OCI-LY7 (cell line): Measurements from ENCODE around the gene SMARCB1. TPM values are rescaled to one million over a fixed set of nuclear protein-coding genes. Genes with fewer than 3 reads are reported as not detected.
A peak's percentile ranks its signal among the peaks of the same experiment; 100 is the strongest.

Source experiments
- Bru-seq: library from RNA; stranded (reverse); fragments of 400-500 nt; gene quantifications from one replicate; lab custom pipeline; 2021; lab: Mats Ljungman, UMichigan
- BruChase-seq, 2 experiments: library from RNA; stranded (reverse); fragments of 400-500 nt; gene quantifications; one replicate each; lab custom pipeline; 2021; lab: Mats Ljungman, UMichigan
- BruUV-seq: library from RNA; stranded (reverse); fragments of 400-500 nt; replicated peaks from 2 replicates; lab custom pipeline; 2021; lab: Mats Ljungman, UMichigan
- CTCF ChIA-PET: fragments of 300-600 bp; sonication (Branson Sonifier 250); formaldehyde crosslinking; loops from one replicate; lab custom pipeline; 2022; ENCODE audit warnings: antibody characterized with exemption; ENCODE audit not compliant: unreplicated experiment; lab: Charles Lee
- POLR2A ChIA-PET: fragments of 300-600 bp; sonication (Branson Sonifier 250); formaldehyde crosslinking; loops from one replicate; lab custom pipeline; 2022; ENCODE audit warnings: antibody characterized with exemption; lab: Charles Lee
- DNase-seq: peaks from one replicate; pipeline ENCODE4 v3.0.0-alpha.2; 2015; ENCODE audit warnings: low spot score
- H2AFZ ChIP-seq: fragments of 200-600 bp; sonication (generic), shearing (Covaris generic); 2 replicates; pipeline ENCODE4 v1.6.1; 2014; ENCODE audit warnings: mild to moderate bottlenecking, antibody characterized with exemption, low read length, moderate library complexity
- H3K27ac ChIP-seq: fragments of 200-600 bp; sonication (generic); 2 replicates; pipeline ENCODE4 v1.5.1; 2014; ENCODE audit warnings: mixed run types, low read depth, mild to moderate bottlenecking, moderate library complexity, low read length, inconsistent platforms; ENCODE audit not compliant: poor library complexity, severe bottlenecking
- H3K36me3 ChIP-seq: fragments of 200-600 bp; sonication (generic); 2 replicates; pipeline ENCODE4 v1.6.1; 2014; ENCODE audit warnings: mild to moderate bottlenecking, antibody characterized with exemption, low read length, moderate library complexity, mixed read lengths; ENCODE audit not compliant: insufficient read depth
- H3K4me1 ChIP-seq: fragments of 200-600 bp; sonication (generic); 2 replicates; pipeline ENCODE4 v1.5.1; 2014; ENCODE audit warnings: mild to moderate bottlenecking, low read length; ENCODE audit not compliant: insufficient read depth, poor library complexity, severe bottlenecking
- H3K4me2 ChIP-seq: fragments of 200-600 bp; sonication (generic); 2 replicates; pipeline ENCODE4 v1.6.1; 2014; ENCODE audit warnings: mild to moderate bottlenecking, low read length
- H3K4me3 ChIP-seq: fragments of 200-600 bp; sonication (generic); 2 replicates; pipeline ENCODE4 v1.5.1; 2014; ENCODE audit warnings: mild to moderate bottlenecking, low read depth, low read length; ENCODE audit not compliant: poor library complexity, severe bottlenecking
- H3K79me2 ChIP-seq: fragments of 200-600 bp; sonication (generic); 2 replicates; pipeline ENCODE4 v1.6.1; 2016; ENCODE audit warnings: low read depth, mild to moderate bottlenecking, low read length, moderate library complexity, mixed read lengths; ENCODE audit not compliant: insufficient read depth
- H3K9me2 ChIP-seq: fragments of 200-600 bp; sonication (generic); 2 replicates; pipeline ENCODE4 v1.6.1; 2016; ENCODE audit warnings: mild to moderate bottlenecking, low read length, mixed read lengths; ENCODE audit not compliant: insufficient read depth
- H3K9me3 ChIP-seq: fragments of 200-600 bp; sonication (generic); 2 replicates; pipeline ENCODE4 v1.6.1; 2014; ENCODE audit warnings: mild to moderate bottlenecking, mixed run types, low read length, mixed read lengths
- H4K20me1 ChIP-seq: fragments of 200-600 bp; sonication (generic); 2 replicates; pipeline ENCODE4 v1.6.1; 2014; ENCODE audit warnings: mild to moderate bottlenecking, antibody characterized with exemption, low read length, moderate library complexity, mixed read lengths; ENCODE audit not compliant: insufficient read depth
- EZH2phosphoT487 ChIP-seq: fragments of 200-600 bp; sonication (generic); IDR thresholded peaks from 2 replicates; pipeline ENCODE4 v1.6.1; 2018; ENCODE audit warnings: low read depth, borderline replicate concordance, mild to moderate bottlenecking, mixed run types, antibody characterized with exemption, low read length, moderate library complexity, mixed read lengths
- intact Hi-C: fragments of 100-400 bp; cut with micrococcal nuclease; formaldehyde crosslinking; loops from one replicate; pipeline ENCODE4 v1.10.0; 2022; ENCODE audit not compliant: unreplicated experiment
- long read RNA-seq: library from polyadenylated mRNA; stranded (forward); transcript quantifications from one replicate; pipeline ENCODE4 v2.0.0, GENCODE V29; 2022
- total RNA-seq, 2 experiments: library from RNA; depleted of rRNA in 1 of 2; stranded (reverse); fragments of >200 nt in 1 of 2; shearing (Covaris generic) in 1 of 2; gene quantifications; 2 replicates each; pipeline ENCODE4 v1.2.3, GENCODE V29; 2014 to 2022
- TF ChIP-seq, protein P1 (sequence below): fragments of 200-600 bp; sonication (generic); conservative IDR thresholded peaks from 2 replicates; pipeline ENCODE4 v1.5.1; 2014; ENCODE audit warnings: mild to moderate bottlenecking, antibody characterized with exemption, low read length, moderate library complexity, mixed read lengths

Gene SMARCB1
- 265 and 297 TPM in 2 replicates for total RNA-seq (2014; rRNA removed; shearing (Covaris generic))
- 242 and 252 TPM in 2 replicates for total RNA-seq (2022)
- Bru-seq, nascent RNA = percentile 81 among the genes with signal in this experiment
- BruChase-seq, experiment 1, labeled RNA remaining after a 6-hour chase = percentile 87 among the genes with signal in this experiment
- percentile 81 among the genes with signal in this experiment for BruChase-seq, experiment 2, labeled RNA remaining after a 2-hour chase
- long read RNA-seq, full-length matches to known transcripts = 651 of 748 reads
- long read RNA-seq, partial matches to known transcripts = 60 of 748 reads
- long read RNA-seq, other reads (novel, unspliced or antisense) = 37 of 748 reads

- Histone ChIP-seq H3K4me3 (peak within 1 kb of the TSS; percentile 75), H3K4me1 (peaks cover 48% of the 10 kb centered on the region), H4K20me1 (peaks cover 22% of the 10 kb centered on the region), H3K9me3 (no peaks in the 10 kb centered on the region), H2AFZ (peak within 1 kb of the TSS; percentile 71), H3K27ac (peak within 1 kb of the TSS; percentile 84), H3K9me2 (no peaks in the 10 kb centered on the region), H3K79me2 (peaks cover 47% of the 10 kb centered on the region), H3K4me2 (peak within 1 kb of the TSS; percentile 91), H3K36me3 (peaks cover 42% of the 10 kb centered on the region)
- BruUV-seq = no TSS peak
- TF ChIP-seq EZH2phosphoT487 = no peak
- TF ChIP-seq, protein P1, sequence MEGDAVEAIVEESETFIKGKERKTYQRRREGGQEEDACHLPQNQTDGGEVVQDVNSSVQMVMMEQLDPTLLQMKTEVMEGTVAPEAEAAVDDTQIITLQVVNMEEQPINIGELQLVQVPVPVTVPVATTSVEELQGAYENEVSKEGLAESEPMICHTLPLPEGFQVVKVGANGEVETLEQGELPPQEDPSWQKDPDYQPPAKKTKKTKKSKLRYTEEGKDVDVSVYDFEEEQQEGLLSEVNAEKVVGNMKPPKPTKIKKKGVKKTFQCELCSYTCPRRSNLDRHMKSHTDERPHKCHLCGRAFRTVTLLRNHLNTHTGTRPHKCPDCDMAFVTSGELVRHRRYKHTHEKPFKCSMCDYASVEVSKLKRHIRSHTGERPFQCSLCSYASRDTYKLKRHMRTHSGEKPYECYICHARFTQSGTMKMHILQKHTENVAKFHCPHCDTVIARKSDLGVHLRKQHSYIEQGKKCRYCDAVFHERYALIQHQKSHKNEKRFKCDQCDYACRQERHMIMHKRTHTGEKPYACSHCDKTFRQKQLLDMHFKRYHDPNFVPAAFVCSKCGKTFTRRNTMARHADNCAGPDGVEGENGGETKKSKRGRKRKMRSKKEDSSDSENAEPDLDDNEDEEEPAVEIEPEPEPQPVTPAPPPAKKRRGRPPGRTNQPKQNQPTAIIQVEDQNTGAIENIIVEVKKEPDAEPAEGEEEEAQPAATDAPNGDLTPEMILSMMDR = no peak
- peak; percentile 94 for DNase-seq
- ChIA-PET CTCF (interaction anchor here (0.8 kb wide), 1 partner anchor 62 kb away, joined by 3 read pairs; no protein-coding TSS in a partner anchor), POLR2A (interaction anchor here (1.2 kb wide), 2 partner anchors 12 to 13 kb away, joined by 3 to 8 read pairs; no protein-coding TSS in a partner anchor)
- intact Hi-C loops = loop anchor here (2.0 to 5.0 kb wide), 2 partner anchors 14 to 50 kb away; partner anchors contain the start of gene DERL3
These were observed at the start of gene SMARCB1 for GRCh38 chr22:23786752-23787599. Gene SMARCB1, plus strand, starts transcription at chr22:23786966. Its CDS starts 204 bp downstream, at chr22:23787170.

GRCh38 chr22:23737696-23738095 lies 49.1 kb upstream of the SMARCB1 start:
- Histone ChIP-seq H4K20me1 (no peaks in the 10 kb centered on the region), H3K27ac (no peak overlapping the region), H3K4me1 (no peaks in the 10 kb centered on the region), H3K9me3 (no peaks in the 10 kb centered on the region), H3K4me3 (no peak overlapping the region), H2AFZ (no peak overlapping the region), H3K9me2 (no peaks in the 10 kb centered on the region), H3K36me3 (0 out of 2 replicates have a peak, but pooled peaks cover 2% of the 10 kb centered on the region), H3K79me2 (no peaks in the 10 kb centered on the region), H3K4me2 (no peak overlapping the region)
- DNase-seq = no peak
- ChIA-PET POLR2A (interaction anchor here (0.6 to 1.1 kb wide), 3 partner anchors 10 to 90 kb away, joined by 3 to 6 read pairs (median 4); no protein-coding TSS in a partner anchor), CTCF (no interaction called here)
- intact Hi-C loops = no loop called here
- TF ChIP-seq, protein P1 = no peak
- TF ChIP-seq EZH2phosphoT487 = no peak
- no TSS peak for BruUV-seq
